Midbrain (tissue), 1 donor: ENCODE measurements around the gene IL21R.
"Not testable (repeated sequence)": the region's sequence is repeated elsewhere in the genome, so short reads cannot be mapped to it uniquely, and the experiment has no call there.

ENCODE experiments used
- DNase-seq: peaks from one replicate; lab custom pipeline; 2025; lab: John Stamatoyannopoulos, UW

The IL21R gene

DNA sequence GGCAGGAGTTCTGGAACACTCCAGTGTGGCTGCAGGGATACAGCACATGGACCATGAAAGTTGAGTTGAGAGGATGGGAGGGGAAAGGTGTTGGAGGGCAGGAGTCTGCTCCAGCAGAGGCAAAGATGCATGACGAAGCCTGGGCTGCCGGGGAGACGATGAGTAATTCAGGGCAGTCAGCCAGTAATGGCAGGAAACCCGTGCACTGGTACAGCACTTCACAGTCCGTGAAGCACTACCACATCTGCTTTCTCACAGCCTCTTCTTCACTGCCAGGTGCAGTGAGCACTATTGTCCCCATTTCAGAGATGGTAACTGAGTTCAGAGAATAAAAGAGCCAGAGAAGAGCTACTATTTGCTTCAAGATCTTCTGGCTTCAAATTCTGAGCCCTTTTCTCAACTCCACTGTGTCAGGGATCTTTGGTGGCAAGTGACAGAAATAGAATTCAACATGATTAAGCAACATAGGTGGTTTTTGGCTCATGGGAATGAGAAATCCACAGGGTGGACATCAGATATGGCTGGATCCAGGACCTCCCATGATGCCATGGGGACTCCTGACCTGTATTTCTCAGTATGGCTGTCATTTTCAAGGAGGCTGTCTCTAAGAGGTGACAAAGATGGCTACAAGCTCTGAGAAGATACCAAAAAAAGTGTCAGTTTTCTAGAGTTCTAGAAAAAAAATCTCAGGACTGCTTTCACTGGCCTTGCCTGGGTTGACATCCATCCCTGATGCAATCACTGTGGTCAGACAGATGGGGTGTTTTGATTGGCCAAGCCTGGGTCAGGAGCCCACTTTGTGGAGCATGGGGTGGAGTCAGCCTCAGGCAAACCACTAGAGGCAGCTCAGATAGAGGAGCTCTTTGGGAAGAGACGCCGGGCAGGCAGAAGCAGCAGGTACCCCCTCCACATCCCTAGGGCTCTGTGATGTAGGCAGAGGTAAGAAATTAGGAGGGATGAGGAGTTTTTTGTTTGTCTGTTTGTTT is 24.7 kb downstream of the IL21R start:
- DNase-seq, result no peak

DNA sequence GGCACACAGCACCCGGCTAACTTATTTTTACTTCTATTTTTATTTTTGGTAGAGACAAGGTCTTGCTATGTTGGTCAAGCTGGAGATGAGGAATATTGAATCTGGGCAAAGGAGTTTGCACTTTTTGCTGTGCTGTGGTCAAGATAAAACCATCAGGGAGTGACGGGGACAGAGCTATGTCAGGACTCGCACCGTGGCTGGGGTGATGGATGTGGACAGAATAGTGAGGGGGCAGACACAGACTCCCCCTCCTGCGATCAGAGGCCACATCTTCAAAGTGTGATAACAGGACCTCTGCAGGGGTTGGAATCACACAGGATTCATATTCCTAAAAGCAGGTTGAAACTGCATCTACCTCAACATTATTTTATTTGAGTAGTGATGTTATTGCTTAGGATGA is 25.6 kb downstream of the IL21R start:
- DNase-seq, result no peak

DNA sequence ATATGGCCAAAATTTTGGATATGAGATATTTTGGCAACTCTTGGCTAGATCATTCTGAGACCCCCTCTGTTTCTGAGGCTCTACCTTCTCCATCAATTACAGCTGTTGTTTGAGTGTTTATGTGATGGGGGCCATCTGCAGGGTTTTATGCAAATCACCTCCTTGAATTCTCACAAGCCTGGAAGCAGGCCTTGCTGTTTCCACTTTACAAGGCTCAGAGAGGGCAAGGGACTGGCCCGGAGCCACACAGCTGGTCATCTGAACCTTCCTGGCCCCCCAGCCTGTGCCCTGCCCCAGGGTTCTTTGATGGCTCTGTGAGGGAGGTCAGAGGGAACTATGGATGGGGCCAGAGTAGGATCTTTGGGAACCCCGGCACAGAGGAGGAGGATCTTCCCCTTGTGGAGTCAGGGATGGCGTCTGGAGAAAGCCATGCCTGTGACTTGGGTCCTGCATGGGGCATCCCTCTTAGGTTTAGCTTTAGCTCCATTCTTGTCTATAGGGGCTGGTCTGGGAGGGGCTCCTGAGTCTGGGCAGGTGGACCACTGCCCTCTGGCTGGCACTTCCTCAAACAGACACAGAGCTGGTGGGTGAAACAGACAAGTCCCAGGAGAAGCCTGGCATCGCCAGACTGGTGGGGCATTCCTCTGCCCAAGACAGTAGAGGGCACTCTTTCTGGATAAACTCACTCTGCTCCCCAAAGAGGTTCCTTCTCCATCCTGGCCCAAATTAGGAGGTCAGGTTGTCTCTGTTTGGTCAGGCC is 26.2 kb downstream of the IL21R start:
- no peak for DNase-seq

- no peak for DNase-seq
Observed at GRCh38 chr16:27429330-27429871, 27.4 kb downstream of the IL21R start.

GRCh38 chr16:27429981-27430441 is 28.0 kb downstream of the IL21R start:
- DNase-seq, result no peak

- DNase-seq, result no peak
Observed at GRCh38 chr16:27430512-27430911, 28.5 kb downstream of the IL21R start.

DNA sequence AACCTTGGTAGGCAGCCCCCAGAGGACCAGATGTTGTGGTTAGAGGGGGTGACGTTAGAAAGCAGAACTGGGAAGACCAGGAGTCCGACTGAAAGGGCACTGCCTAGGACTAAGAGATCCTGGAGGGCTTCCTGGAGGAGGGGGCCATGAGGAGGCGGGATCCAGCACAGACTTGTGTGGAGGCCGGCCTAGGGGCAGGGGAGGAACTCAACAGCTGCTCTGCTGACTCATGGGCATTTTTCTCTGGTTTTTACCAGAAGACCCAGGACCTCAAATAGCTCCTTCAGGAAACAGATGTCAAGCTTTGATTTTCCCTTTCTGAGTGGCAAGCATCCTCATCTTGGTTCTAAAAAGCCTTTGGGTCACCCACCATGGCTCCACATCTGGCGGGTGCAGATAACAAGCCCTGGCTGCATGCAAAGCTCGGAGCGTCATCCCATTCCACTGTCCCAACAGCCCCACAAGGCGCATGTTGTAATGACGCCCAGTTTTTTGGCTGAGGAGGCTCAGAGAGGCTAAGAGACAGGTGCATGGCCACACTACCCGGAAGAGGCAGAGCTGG is 29.0 kb downstream of the IL21R start:
- no peak for DNase-seq

GRCh38 chr16:27431773-27432532 is 30.0 kb downstream of the IL21R start:
- DNase-seq, result no peak

- DNase-seq, result no peak
Observed at GRCh38 chr16:27432558-27432957, 30.6 kb downstream of the IL21R start.

- not testable (repeated sequence) for DNase-seq
Observed at GRCh38 chr16:27433191-27433590, 31.2 kb downstream of the IL21R start.

GRCh38 chr16:27433636-27434035 is 31.7 kb downstream of the IL21R start:
- no peak for DNase-seq

DNA sequence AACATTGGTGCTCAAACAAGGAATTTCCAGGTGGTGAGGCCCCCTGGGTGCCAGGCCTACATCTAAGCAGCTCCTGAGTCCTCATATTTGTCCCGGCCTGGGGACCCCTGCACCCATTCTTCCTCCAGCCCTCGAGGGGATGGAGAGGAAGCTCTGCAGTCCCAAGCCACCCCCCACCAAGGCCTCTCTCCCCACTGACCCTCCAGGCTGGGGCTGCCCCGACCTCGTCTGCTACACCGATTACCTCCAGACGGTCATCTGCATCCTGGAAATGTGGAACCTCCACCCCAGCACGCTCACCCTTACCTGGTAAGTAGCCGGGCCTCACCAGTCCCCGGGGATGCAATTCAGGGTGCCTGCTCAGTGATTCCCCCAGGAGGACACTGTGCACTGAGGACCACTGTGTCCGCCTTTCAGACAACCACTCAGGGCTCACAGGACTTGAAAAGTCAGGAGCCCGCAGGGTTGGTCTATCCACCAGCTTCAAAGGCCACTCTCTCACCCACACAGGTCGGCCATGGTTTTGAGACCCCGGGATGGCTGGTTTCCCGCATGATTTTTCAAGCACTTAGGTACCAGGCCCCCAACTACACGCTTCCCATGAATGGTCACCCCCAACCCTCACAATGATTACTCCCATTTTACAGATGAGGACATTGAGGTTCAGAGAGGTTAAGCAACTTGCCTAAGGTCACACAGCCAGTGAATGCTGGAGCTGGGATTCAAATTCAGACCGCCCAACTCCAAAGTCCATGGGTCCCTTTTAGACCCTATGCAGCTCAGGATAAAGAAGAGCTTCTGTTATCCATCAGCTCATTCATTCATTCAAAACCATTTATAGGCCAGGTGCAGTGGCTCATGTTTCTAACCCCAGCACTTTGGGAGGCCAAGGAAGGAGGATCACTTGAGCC is 32.4 kb downstream of the IL21R start:
- DNase-seq, result no peak

- not testable (repeated sequence) for DNase-seq
Observed at GRCh38 chr16:27435146-27435545, 33.2 kb downstream of the IL21R start.

DNA sequence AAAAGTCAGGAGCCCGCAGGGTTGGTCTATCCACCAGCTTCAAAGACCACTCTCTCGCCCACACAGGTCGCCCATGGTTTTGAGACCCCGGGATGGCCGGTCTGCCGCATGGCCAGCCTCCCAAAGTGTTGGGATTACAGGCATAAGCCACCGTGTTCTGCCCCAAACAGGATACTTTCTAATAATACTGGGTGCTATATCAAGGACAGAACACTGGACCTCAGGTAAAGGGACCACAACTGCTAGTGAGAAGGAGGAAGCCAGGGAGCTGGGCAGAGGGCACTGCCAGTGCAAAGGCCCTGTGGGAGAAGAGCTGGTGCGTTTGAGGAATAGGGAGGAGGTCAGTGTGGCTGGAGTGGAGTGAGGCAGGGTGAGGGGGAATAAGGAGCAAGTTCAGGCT is 34.1 kb downstream of the IL21R start:
- no peak for DNase-seq

- no peak for DNase-seq
Observed at GRCh38 chr16:27436921-27437650, 35.1 kb downstream of the IL21R start.

GRCh38 chr16:27437946-27438345 is 36.0 kb downstream of the IL21R start:
- DNase-seq, result no peak

- DNase-seq, result no peak
Observed at GRCh38 chr16:27439271-27440018, 37.5 kb downstream of the IL21R start.

GRCh38 chr16:27441276-27441675 is 39.3 kb downstream of the IL21R start:
- DNase-seq, result no peak

- no peak for DNase-seq
Observed at GRCh38 chr16:27441998-27442397, 40.0 kb downstream of the IL21R start.
